PC-3 (cell line): ENCODE data around the gene LAMA5. TPM values are rescaled to one million over a fixed set of nuclear protein-coding genes. Genes with fewer than 3 reads are reported as not detected.

Experiments
- ATAC-seq: fragments of 200-7000 bp; cut with Tn5 transposase; 2 replicates; pipeline ENCODE4 v1.9.1; 2020; ENCODE audit warnings: mild to moderate bottlenecking, moderate library complexity
- BruUV-seq: library from RNA; stranded (reverse); fragments of 400-500 nt; replicated peaks from 2 replicates; lab custom pipeline; 2021; lab: Mats Ljungman, UMichigan
- CTCF ChIA-PET: fragments of 300-600 bp; sonication (Branson Sonifier 250); formaldehyde crosslinking; loops from one replicate; lab custom pipeline; 2022; ENCODE audit warnings: antibody characterized with exemption; lab: Charles Lee
- POLR2A ChIA-PET: fragments of 300-600 bp; sonication (Branson Sonifier 250); formaldehyde crosslinking; loops from one replicate; lab custom pipeline; 2022; ENCODE audit warnings: antibody characterized with exemption; ENCODE audit not compliant: unreplicated experiment; lab: Charles Lee
- DNase-seq: peaks from one replicate; pipeline ENCODE4 v3.0.0-alpha.2; 2015
- H2AFZ ChIP-seq: fragments of 300-600 bp; sonication (generic); 2 replicates; pipeline ENCODE4 v1.6.0; 2016; ENCODE audit warnings: antibody characterized with exemption, low read length
- H3F3A ChIP-seq: fragments of 300-600 bp; sonication (generic); one replicate; pipeline ENCODE4 v1.6.0; 2017; ENCODE audit warnings: antibody characterized with exemption, low read length, control low read depth, mild to moderate bottlenecking; ENCODE audit not compliant: unreplicated experiment
- H3K27ac ChIP-seq: fragments of 300-600 bp; sonication (generic); 2 replicates; pipeline ENCODE4 v1.5.1; 2016; ENCODE audit warnings: mild to moderate bottlenecking, low read length
- H3K27me3 ChIP-seq: fragments of 300-600 bp; sonication (generic); 2 replicates; pipeline ENCODE4 v1.6.1; 2016; ENCODE audit warnings: low read length, mixed read lengths
- H3K36me3 ChIP-seq: fragments of 300-600 bp; sonication (generic); 2 replicates; pipeline ENCODE4 v1.6.1; 2016; ENCODE audit warnings: low read depth, mixed run types, low read length, mixed read lengths
- H3K4me1 ChIP-seq: fragments of 300-600 bp; sonication (generic); 2 replicates; pipeline ENCODE4 v1.5.1; 2016; ENCODE audit warnings: low read length; ENCODE audit not compliant: insufficient read depth
- H3K4me2 ChIP-seq: fragments of 300-600 bp; sonication (generic); 2 replicates; pipeline ENCODE4 v1.6.0; 2016; ENCODE audit warnings: low read length
- H3K4me3 ChIP-seq: fragments of 300-600 bp; sonication (generic); 2 replicates; pipeline ENCODE4 v1.5.1; 2016; ENCODE audit warnings: mild to moderate bottlenecking, low read length, mixed read lengths
- H3K79me2 ChIP-seq: fragments of 300-600 bp; sonication (generic); 2 replicates; pipeline ENCODE4 v1.6.1; 2017; ENCODE audit warnings: low read length, mixed read lengths
- H3K9ac ChIP-seq: fragments of 300-600 bp; sonication (generic); 2 replicates; pipeline ENCODE4 v1.6.0; 2016; ENCODE audit warnings: mild to moderate bottlenecking, low read length
- H3K9me2 ChIP-seq: fragments of 300-600 bp; sonication (generic); replicated peaks from 2 replicates; pipeline ENCODE4 v1.6.1; 2016; ENCODE audit warnings: mixed run types, low read length, mixed read lengths
- H3K9me3 ChIP-seq: fragments of 300-600 bp; sonication (generic); 2 replicates; pipeline ENCODE4 v1.6.1; 2016; ENCODE audit warnings: low read length, mixed read lengths
- H4K20me1 ChIP-seq: fragments of 300-600 bp; sonication (generic); 2 replicates; pipeline ENCODE4 v1.6.1; 2016; ENCODE audit warnings: low read length, mixed read lengths
- CTCF ChIP-seq: fragments of 300-600 bp; sonication (generic); conservative IDR thresholded peaks from 2 replicates; pipeline ENCODE4 v1.5.1; 2017; ENCODE audit warnings: antibody characterized with exemption, low read depth, mild to moderate bottlenecking, low read length
- EZH2 ChIP-seq: fragments of 300-600 bp; sonication (generic); IDR thresholded peaks from one replicate; pipeline ENCODE4 v1.6.1; 2017; ENCODE audit warnings: antibody characterized with exemption, mild to moderate bottlenecking, low read length; ENCODE audit not compliant: unreplicated experiment
- EZH2phosphoT487 ChIP-seq: fragments of 300-600 bp; sonication (generic); IDR thresholded peaks from 2 replicates; pipeline ENCODE4 v1.6.1; 2018; ENCODE audit warnings: mild to moderate bottlenecking, antibody characterized with exemption, low read length, borderline replicate concordance
- intact Hi-C: fragments of 100-400 bp; cut with micrococcal nuclease; formaldehyde crosslinking; loops from 2 replicates; pipeline ENCODE4 v1.9.0; 2023
- total RNA-seq: library from RNA; depleted of rRNA; stranded (reverse); fragments of >200 nt; gene quantifications from 2 replicates; pipeline ENCODE4 v1.2.3, GENCODE V29; 2014

LAMA5 gene
- total RNA-seq, 1 experiment from 2014 or later: 196 TPM

- Histone ChIP-seq H3K4me2 (peak overlapping the region; percentile 79), H3K36me3 (peaks cover 43% of the 10 kb centered on the region), H3K9me3 (no peaks in the 10 kb centered on the region), H4K20me1 (no peaks in the 10 kb centered on the region), H3K79me2 (peaks cover 86% of the 10 kb centered on the region), H3K27me3 (no peaks in the 10 kb centered on the region), H3K27ac (peak overlapping the region; percentile 93), H3K9ac (peak overlapping the region; percentile 79), H3F3A (peaks cover 2% of the 10 kb centered on the region), H3K4me1 (peaks cover 85% of the 10 kb centered on the region), H2AFZ (no peak overlapping the region), H3K4me3 (peak overlapping the region; percentile 29; the same call in 1 of the 2 replicates), H3K9me2 (no peaks in the 10 kb centered on the region)
- ChIA-PET CTCF (no interaction called here), POLR2A (no interaction called here)
- TF ChIP-seq EZH2phosphoT487: no peak
- no peak for TF ChIP-seq EZH2
- TF ChIP-seq CTCF: no peak
- ATAC-seq: no peak
- no TSS peak for BruUV-seq
- DNase-seq: peak; percentile 48
- intact Hi-C loops: no loop called here
These were observed 11.1 kb downstream of the LAMA5 start for GRCh38 chr20:62355878-62356588.

DNA sequence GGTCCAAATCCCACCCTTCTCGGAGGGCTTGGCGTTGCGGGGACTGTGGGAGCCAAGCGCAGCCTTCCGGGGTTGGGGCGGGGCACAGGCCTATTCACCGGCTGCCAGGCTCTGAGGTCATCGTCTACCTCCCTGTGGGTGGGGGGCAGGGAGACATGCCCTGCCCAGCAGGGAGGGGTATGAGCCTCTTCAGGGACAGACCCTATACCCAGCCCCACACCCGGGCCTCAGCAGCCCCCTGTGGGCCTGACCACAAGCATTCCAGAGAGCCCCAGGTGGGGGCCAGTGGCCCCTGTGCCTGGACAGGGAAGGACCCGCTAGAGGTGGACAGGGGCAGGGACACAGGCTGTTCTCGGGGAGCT, 11.6 kb downstream of the LAMA5 start:
- Histone ChIP-seq H3K79me2 (peaks cover 81% of the 10 kb centered on the region), H3K27me3 (no peaks in the 10 kb centered on the region), H3K9me3 (no peaks in the 10 kb centered on the region), H3K4me2 (peak overlapping the region; percentile 79), H3K9ac (peak overlapping the region; percentile 79), H3K9me2 (no peaks in the 10 kb centered on the region), H4K20me1 (no peaks in the 10 kb centered on the region), H3K36me3 (peaks cover 47% of the 10 kb centered on the region), H3F3A (peaks cover 4% of the 10 kb centered on the region), H3K27ac (peak overlapping the region; percentile 93), H2AFZ (no peak overlapping the region), H3K4me1 (peaks cover 86% of the 10 kb centered on the region), H3K4me3 (peak overlapping the region; percentile 39; the same call in 1 of the 2 replicates)
- no peak for ATAC-seq
- peak; percentile 57 for DNase-seq
- TF ChIP-seq EZH2phosphoT487 (no peak), CTCF (no peak), EZH2 (no peak)
- POLR2A ChIA-PET: no interaction called here
- no TSS peak for BruUV-seq
- intact Hi-C loops: no loop called here
- CTCF ChIA-PET: no interaction called here

- peaks cover 47% of the 10 kb centered on the region for H3K36me3 ChIP-seq
- ChIA-PET POLR2A (no interaction called here), CTCF (no interaction called here)
- H3K4me3 ChIP-seq: peak overlapping the region; percentile 39; the same call in 1 of the 2 replicates
- H4K20me1 ChIP-seq: no peaks in the 10 kb centered on the region
- intact Hi-C loops: no loop called here
- peaks cover 90% of the 10 kb centered on the region for H3K4me1 ChIP-seq
- no TSS peak for BruUV-seq
- ATAC-seq (no peak), DNase-seq (no peak)
- no peaks in the 10 kb centered on the region for H3K9me2 ChIP-seq
- H3K27ac ChIP-seq: peak overlapping the region; percentile 93
- H3K27me3 ChIP-seq: no peaks in the 10 kb centered on the region
- peak overlapping the region; percentile 79 for H3K9ac ChIP-seq
- no peaks in the 10 kb centered on the region for H3K9me3 ChIP-seq
- H3F3A ChIP-seq: peaks cover 8% of the 10 kb centered on the region
- TF ChIP-seq EZH2: no peak
- TF ChIP-seq EZH2phosphoT487: no peak
- TF ChIP-seq CTCF: no peak
- H3K4me2 ChIP-seq: peak overlapping the region; percentile 79
- no peak overlapping the region for H2AFZ ChIP-seq
- H3K79me2 ChIP-seq: peaks cover 81% of the 10 kb centered on the region
These were observed 12.2 kb downstream of the LAMA5 start for GRCh38 chr20:62354811-62355341.
